HCT116 (cell line): ENCODE data around the gene PLVAP. TPM values are rescaled to one million over a fixed set of nuclear protein-coding genes. Genes with fewer than 3 reads are reported as not detected.

Source experiments
- ATAC-seq: fragments of 200-7000 bp; cut with Tn5 transposase; 2 replicates; pipeline ENCODE4 v1.9.1; 2020; ENCODE audit warnings: mild to moderate bottlenecking, moderate library complexity
- BruUV-seq: library from RNA; stranded (reverse); fragments of 400-500 nt; replicated peaks from 2 replicates; lab custom pipeline; 2021; lab: Mats Ljungman, UMichigan
- CTCF ChIA-PET: fragments of 300-600 bp; sonication (Branson Sonifier 250); formaldehyde crosslinking; loops from one replicate; lab custom pipeline; 2021; ENCODE audit warnings: antibody characterized with exemption; lab: Charles Lee
- POLR2A ChIA-PET: fragments of 300-600, 350-600 bp; sonication (Branson Sonifier 250); formaldehyde crosslinking; loops from one replicate; lab custom pipeline; 2021; ENCODE audit warnings: antibody characterized with exemption; lab: Charles Lee
- RAD21 ChIA-PET, 2 experiments: fragments of 300-600 bp; sonication (Branson Sonifier 250); formaldehyde crosslinking; loops; one replicate each; lab custom pipeline; 2023; ENCODE audit warnings: low total read pairs in 2 of 2; ENCODE audit not compliant: uncharacterized antibody in 2 of 2, unreplicated experiment in 2 of 2, low non-redundant PET in 1 of 2; lab: Charles Lee
- DNase-seq: peaks from one replicate; pipeline ENCODE4 v3.0.0-alpha.2; 2010; ENCODE audit warnings: low read depth, low spot score
- H2AFZ ChIP-seq: fragments of 200-600 bp; shearing (Covaris generic), sonication (generic); 2 replicates; pipeline ENCODE4 v1.6.1; 2017; ENCODE audit warnings: low read depth, mixed run types, mixed read lengths, antibody characterized with exemption, low read length; ENCODE audit not compliant: poor library complexity, severe bottlenecking
- H3K27ac ChIP-seq: 2 replicates; pipeline ENCODE4 v1.5.1; 2012; ENCODE audit warnings: low read depth, low read length
- H3K27me3 ChIP-seq: fragments of 200-600 bp; sonication (generic); 2 replicates; pipeline ENCODE4 v1.6.1; 2016; ENCODE audit warnings: mixed run types, low read length, mixed read lengths; ENCODE audit not compliant: insufficient read depth
- H3K36me3 ChIP-seq, 2 experiments: fragments of 200-500 bp in 1 of 2; fragments of 200-600 bp in 1 of 2; sonication (Bioruptor generic) in 1 of 2; sonication (generic) in 1 of 2; 2 replicates each; pipeline versions ENCODE4 v1.5.1 to v1.6.1; 2014 to 2016; ENCODE audit warnings: low read length in 2 of 2, inconsistent platforms in 1 of 2, mixed read lengths in 1 of 2, mixed run types in 1 of 2; ENCODE audit not compliant: insufficient read depth in 2 of 2, control insufficient read depth in 1 of 2
- H3K4me1 ChIP-seq, 2 experiments: fragments of 200-600 bp in 1 of 2; sonication (generic) in 1 of 2; 2 replicates each; pipeline versions ENCODE4 v1.5.1 to v1.6.1; 2012 to 2017; ENCODE audit warnings: low read length in 2 of 2, inconsistent platforms in 1 of 2, mild to moderate bottlenecking in 1 of 2, mixed read lengths in 1 of 2, mixed run types in 1 of 2, moderate library complexity in 1 of 2; ENCODE audit not compliant: insufficient read depth in 2 of 2, control insufficient read depth in 1 of 2
- H3K4me2 ChIP-seq: fragments of 200-600 bp; sonication (generic); 2 replicates; pipeline ENCODE4 v1.6.1; 2017; ENCODE audit warnings: mixed run types, low read length, mixed read lengths
- H3K4me3 ChIP-seq, 2 experiments: fragments of 200-600 bp in 1 of 2; sonication (generic) in 1 of 2; replicated peaks in 1 of 2; 2 replicates each; pipeline ENCODE4 v1.5.1; 2011 to 2016; ENCODE audit warnings: low read length in 2 of 2, control low read depth in 1 of 2, low read depth in 1 of 2, mild to moderate bottlenecking in 1 of 2, mixed read lengths in 1 of 2, mixed run types in 1 of 2
- H3K79me2 ChIP-seq: fragments of 200-600 bp; sonication (generic); 2 replicates; pipeline ENCODE4 v1.6.1; 2017; ENCODE audit warnings: mild to moderate bottlenecking, mixed run types, low read length, moderate library complexity, mixed read lengths; ENCODE audit not compliant: insufficient read depth
- H3K9ac ChIP-seq: fragments of 200-600 bp; sonication (generic); 2 replicates; pipeline ENCODE4 v1.6.1; 2016; ENCODE audit warnings: low read length, mixed read lengths
- H3K9me2 ChIP-seq: fragments of 200-600 bp; sonication (generic), shearing (Covaris generic); 2 replicates; pipeline ENCODE4 v1.6.1; 2017; ENCODE audit warnings: mixed run types, mild to moderate bottlenecking, moderate library complexity; ENCODE audit not compliant: insufficient read depth
- H3K9me3 ChIP-seq, 2 experiments: fragments of 200-500 bp in 1 of 2; fragments of 200-600 bp in 1 of 2; sonication (Bioruptor generic) in 1 of 2; sonication (generic) in 1 of 2; 2 replicates each; pipeline ENCODE4 v1.6.1; 2014 to 2017; ENCODE audit warnings: low read length in 2 of 2, mixed read lengths in 2 of 2, inconsistent platforms in 1 of 2, low read depth in 1 of 2, mild to moderate bottlenecking in 1 of 2, mixed run types in 1 of 2, moderate library complexity in 1 of 2; ENCODE audit not compliant: control insufficient read depth in 1 of 2, insufficient read depth in 1 of 2
- H4K20me1 ChIP-seq: fragments of 200-600 bp; sonication (generic), shearing (Covaris generic); 2 replicates; pipeline ENCODE4 v1.6.1; 2017; ENCODE audit warnings: mixed run types, mild to moderate bottlenecking, moderate library complexity; ENCODE audit not compliant: insufficient read depth
- CEBPB ChIP-seq: IDR thresholded peaks from 2 replicates; pipeline ENCODE4 v1.6.1; 2012; ENCODE audit warnings: low read depth
- EGR1 ChIP-seq: IDR thresholded peaks from 2 replicates; pipeline ENCODE4 v1.6.1; 2012; ENCODE audit warnings: low read depth
- ELF1 ChIP-seq: IDR thresholded peaks from 2 replicates; pipeline ENCODE4 v1.6.1; 2012; ENCODE audit warnings: low read depth, borderline replicate concordance
- EZH2 ChIP-seq: fragments of 200-600 bp; sonication (generic); IDR thresholded peaks from 2 replicates; pipeline ENCODE4 v1.6.1; 2017; ENCODE audit warnings: antibody characterized with exemption, mixed run types
- EZH2phosphoT487 ChIP-seq: fragments of 200-600 bp; IDR thresholded peaks from 2 replicates; pipeline ENCODE4 v1.6.1; 2018; ENCODE audit warnings: antibody characterized with exemption, borderline replicate concordance
- JUND ChIP-seq: IDR thresholded peaks from 2 replicates; pipeline ENCODE4 v1.6.1; 2012
- POLR2A ChIP-seq: IDR thresholded peaks from 2 replicates; pipeline ENCODE4 v1.7.0; 2011; ENCODE audit warnings: borderline replicate concordance; ENCODE audit not compliant: insufficient read depth, insufficient read length; ENCODE audit errors: extremely low read depth
- POLR2AphosphoS5 ChIP-seq: IDR thresholded peaks from 2 replicates; pipeline ENCODE4 v1.6.1; 2011; ENCODE audit warnings: mild to moderate bottlenecking, low read depth, low read length, moderate library complexity
- RAD21 ChIP-seq: IDR thresholded peaks from 2 replicates; pipeline ENCODE4 v1.6.1; 2012; ENCODE audit warnings: low read depth, mild to moderate bottlenecking
- SRF ChIP-seq: IDR thresholded peaks from 2 replicates; pipeline ENCODE4 v1.6.1; 2012; ENCODE audit warnings: low read depth
- TCF7L2 ChIP-seq: IDR thresholded peaks from 2 replicates; pipeline ENCODE4 v1.7.0; 2011; ENCODE audit warnings: borderline replicate concordance, inconsistent platforms; ENCODE audit not compliant: insufficient read depth, insufficient read length; ENCODE audit errors: extremely low read depth
- YY1 ChIP-seq: IDR thresholded peaks from 2 replicates; pipeline ENCODE4 v1.6.1; 2011; ENCODE audit warnings: low read length, low read depth, moderate library complexity, mild to moderate bottlenecking; ENCODE audit not compliant: insufficient replicate concordance; ENCODE audit errors: extremely low read depth
- ZFX ChIP-seq: fragments of 450-650 bp; IDR thresholded peaks from 2 replicates; pipeline ENCODE4 v1.6.1; 2017
- intact Hi-C: fragments of 100-400 bp; cut with micrococcal nuclease; formaldehyde crosslinking; loops from 2 replicates; pipeline ENCODE4 v1.10.0; 2022
- total RNA-seq: library from RNA; stranded (reverse); gene quantifications from one replicate; pipeline ENCODE4 v1.2.1, GENCODE V29; 2021; ENCODE audit not compliant: unreplicated experiment
- TF ChIP-seq, protein P1 (sequence below): IDR thresholded peaks from 2 replicates; pipeline ENCODE4 v1.6.1; 2011; ENCODE audit warnings: mild to moderate bottlenecking, low read length, moderate library complexity; ENCODE audit not compliant: insufficient replicate concordance; ENCODE audit errors: extremely low read depth
- TF ChIP-seq, protein P2 (sequence below), 3 experiments: fragments of 200-600 bp in 1 of 3; sonication (generic) in 1 of 3; IDR thresholded peaks in 2 of 3; conservative IDR thresholded peaks in 1 of 3; 2 replicates each; pipeline ENCODE4 v1.5.1; 2012 to 2017; ENCODE audit warnings: low read depth in 2 of 3, low read length in 2 of 3, antibody characterized with exemption in 1 of 3, borderline replicate concordance in 1 of 3, control low read depth in 1 of 3, mild to moderate bottlenecking in 1 of 3, mixed read lengths in 1 of 3, mixed run types in 1 of 3, moderate library complexity in 1 of 3; ENCODE audit not compliant: insufficient read depth in 1 of 3
- TF ChIP-seq, protein P3 (sequence below): IDR thresholded peaks from 2 replicates; pipeline ENCODE4 v1.6.1; 2012
- TF ChIP-seq, protein P4 (sequence below): IDR thresholded peaks from 2 replicates; pipeline ENCODE4 v1.6.1; 2012; ENCODE audit warnings: low read depth
- TF ChIP-seq, protein P5 (sequence below): IDR thresholded peaks from 2 replicates; pipeline ENCODE4 v1.6.1; 2012

The PLVAP gene
- total RNA-seq, 1 experiment from 2014 or later = 0.47 TPM

DNA sequence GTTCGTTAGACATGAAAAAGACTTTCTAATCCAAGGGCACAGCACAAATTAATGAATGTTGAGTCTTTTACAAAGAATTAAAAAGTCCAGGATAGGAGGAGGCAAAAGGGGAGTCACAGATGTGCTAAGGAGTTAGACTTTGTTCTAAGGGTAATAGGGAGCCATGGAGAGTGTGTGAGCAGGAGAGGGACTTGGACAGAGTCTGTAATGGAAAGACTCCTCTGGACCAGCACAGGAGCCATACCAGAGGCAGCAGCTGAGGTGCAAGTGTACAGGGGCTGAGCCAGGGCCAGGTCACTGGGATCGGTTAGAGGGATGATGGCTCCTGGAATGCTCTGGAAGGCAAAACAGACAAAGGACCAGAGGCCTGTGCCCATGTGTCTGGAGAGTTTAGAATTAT, 29.3 kb downstream of the PLVAP start:
- CTCF ChIA-PET = interaction anchor here (0.7 to 1.8 kb wide), 3 partner anchors 10 to 39 kb away, joined by 3 to 5 read pairs (median 4); no protein-coding TSS in a partner anchor
- Histone ChIP-seq H3K36me3 (no peaks in the 10 kb centered on the region), H3K4me2 (no peak overlapping the region; the same call in 1 of the 2 replicates), H4K20me1 (no peaks in the 10 kb centered on the region), H3K9me2 (no peaks in the 10 kb centered on the region), H3K27me3 (no peaks in the 10 kb centered on the region), H2AFZ (no peak overlapping the region), H3K4me3 (no peak overlapping the region), H3K9ac (no peak overlapping the region), H3K79me2 (no peaks in the 10 kb centered on the region), H3K4me1 (peaks cover 17 to 28% of the 10 kb centered on the region in 2 experiments; a peak in 3 of 4 replicates), H3K27ac (no peak overlapping the region), H3K9me3 (no peaks in the 10 kb centered on the region)
- TF ChIP-seq EGR1 = no peak
- TF ChIP-seq, protein P1, sequence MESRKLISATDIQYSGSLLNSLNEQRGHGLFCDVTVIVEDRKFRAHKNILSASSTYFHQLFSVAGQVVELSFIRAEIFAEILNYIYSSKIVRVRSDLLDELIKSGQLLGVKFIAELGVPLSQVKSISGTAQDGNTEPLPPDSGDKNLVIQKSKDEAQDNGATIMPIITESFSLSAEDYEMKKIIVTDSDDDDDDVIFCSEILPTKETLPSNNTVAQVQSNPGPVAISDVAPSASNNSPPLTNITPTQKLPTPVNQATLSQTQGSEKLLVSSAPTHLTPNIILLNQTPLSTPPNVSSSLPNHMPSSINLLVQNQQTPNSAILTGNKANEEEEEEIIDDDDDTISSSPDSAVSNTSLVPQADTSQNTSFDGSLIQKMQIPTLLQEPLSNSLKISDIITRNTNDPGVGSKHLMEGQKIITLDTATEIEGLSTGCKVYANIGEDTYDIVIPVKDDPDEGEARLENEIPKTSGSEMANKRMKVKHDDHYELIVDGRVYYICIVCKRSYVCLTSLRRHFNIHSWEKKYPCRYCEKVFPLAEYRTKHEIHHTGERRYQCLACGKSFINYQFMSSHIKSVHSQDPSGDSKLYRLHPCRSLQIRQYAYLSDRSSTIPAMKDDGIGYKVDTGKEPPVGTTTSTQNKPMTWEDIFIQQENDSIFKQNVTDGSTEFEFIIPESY = no peak
- no peak for TF ChIP-seq ZFX
- TF ChIP-seq EZH2phosphoT487 = no peak
- no peak for TF ChIP-seq JUND
- TF ChIP-seq RAD21 = no peak
- TF ChIP-seq CEBPB = no peak
- TF ChIP-seq, protein P2, sequence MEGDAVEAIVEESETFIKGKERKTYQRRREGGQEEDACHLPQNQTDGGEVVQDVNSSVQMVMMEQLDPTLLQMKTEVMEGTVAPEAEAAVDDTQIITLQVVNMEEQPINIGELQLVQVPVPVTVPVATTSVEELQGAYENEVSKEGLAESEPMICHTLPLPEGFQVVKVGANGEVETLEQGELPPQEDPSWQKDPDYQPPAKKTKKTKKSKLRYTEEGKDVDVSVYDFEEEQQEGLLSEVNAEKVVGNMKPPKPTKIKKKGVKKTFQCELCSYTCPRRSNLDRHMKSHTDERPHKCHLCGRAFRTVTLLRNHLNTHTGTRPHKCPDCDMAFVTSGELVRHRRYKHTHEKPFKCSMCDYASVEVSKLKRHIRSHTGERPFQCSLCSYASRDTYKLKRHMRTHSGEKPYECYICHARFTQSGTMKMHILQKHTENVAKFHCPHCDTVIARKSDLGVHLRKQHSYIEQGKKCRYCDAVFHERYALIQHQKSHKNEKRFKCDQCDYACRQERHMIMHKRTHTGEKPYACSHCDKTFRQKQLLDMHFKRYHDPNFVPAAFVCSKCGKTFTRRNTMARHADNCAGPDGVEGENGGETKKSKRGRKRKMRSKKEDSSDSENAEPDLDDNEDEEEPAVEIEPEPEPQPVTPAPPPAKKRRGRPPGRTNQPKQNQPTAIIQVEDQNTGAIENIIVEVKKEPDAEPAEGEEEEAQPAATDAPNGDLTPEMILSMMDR (IDR thresholded peaks at IDR 0.05 in 2 of 3, conservative IDR thresholded peaks at IDR 0.05 in 1 of 3; ENCODE audit: borderline replicate concordance in 1 of 3, insufficient read depth in 1 of 3, low read depth in 2 of 3, low read length in 2 of 3) = no peak
- TF ChIP-seq EZH2 = no peak
- TF ChIP-seq, protein P3, sequence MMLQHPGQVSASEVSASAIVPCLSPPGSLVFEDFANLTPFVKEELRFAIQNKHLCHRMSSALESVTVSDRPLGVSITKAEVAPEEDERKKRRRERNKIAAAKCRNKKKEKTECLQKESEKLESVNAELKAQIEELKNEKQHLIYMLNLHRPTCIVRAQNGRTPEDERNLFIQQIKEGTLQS = no peak
- TF ChIP-seq, protein P4, sequence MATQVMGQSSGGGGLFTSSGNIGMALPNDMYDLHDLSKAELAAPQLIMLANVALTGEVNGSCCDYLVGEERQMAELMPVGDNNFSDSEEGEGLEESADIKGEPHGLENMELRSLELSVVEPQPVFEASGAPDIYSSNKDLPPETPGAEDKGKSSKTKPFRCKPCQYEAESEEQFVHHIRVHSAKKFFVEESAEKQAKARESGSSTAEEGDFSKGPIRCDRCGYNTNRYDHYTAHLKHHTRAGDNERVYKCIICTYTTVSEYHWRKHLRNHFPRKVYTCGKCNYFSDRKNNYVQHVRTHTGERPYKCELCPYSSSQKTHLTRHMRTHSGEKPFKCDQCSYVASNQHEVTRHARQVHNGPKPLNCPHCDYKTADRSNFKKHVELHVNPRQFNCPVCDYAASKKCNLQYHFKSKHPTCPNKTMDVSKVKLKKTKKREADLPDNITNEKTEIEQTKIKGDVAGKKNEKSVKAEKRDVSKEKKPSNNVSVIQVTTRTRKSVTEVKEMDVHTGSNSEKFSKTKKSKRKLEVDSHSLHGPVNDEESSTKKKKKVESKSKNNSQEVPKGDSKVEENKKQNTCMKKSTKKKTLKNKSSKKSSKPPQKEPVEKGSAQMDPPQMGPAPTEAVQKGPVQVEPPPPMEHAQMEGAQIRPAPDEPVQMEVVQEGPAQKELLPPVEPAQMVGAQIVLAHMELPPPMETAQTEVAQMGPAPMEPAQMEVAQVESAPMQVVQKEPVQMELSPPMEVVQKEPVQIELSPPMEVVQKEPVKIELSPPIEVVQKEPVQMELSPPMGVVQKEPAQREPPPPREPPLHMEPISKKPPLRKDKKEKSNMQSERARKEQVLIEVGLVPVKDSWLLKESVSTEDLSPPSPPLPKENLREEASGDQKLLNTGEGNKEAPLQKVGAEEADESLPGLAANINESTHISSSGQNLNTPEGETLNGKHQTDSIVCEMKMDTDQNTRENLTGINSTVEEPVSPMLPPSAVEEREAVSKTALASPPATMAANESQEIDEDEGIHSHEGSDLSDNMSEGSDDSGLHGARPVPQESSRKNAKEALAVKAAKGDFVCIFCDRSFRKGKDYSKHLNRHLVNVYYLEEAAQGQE = no peak
- TF ChIP-seq ELF1 = no peak
- TF ChIP-seq SRF = no peak
- TF ChIP-seq POLR2AphosphoS5 = no peak
- TF ChIP-seq POLR2A = no peak
- TF ChIP-seq TCF7L2 = no peak
- TF ChIP-seq, protein P5, sequence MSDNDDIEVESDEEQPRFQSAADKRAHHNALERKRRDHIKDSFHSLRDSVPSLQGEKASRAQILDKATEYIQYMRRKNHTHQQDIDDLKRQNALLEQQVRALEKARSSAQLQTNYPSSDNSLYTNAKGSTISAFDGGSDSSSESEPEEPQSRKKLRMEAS = no peak
- no peak for TF ChIP-seq YY1
- BruUV-seq = no TSS peak
- RAD21 ChIA-PET = no interaction called here
- intact Hi-C loops = loop anchor here (2.0 kb wide), 1 partner anchor 119 kb away; no protein-coding TSS in a partner anchor
- POLR2A ChIA-PET = interaction anchor here (1.1 to 2.8 kb wide), 2 partner anchors 13 to 16 kb away, joined by 3 to 12 read pairs; partner anchors contain the start of gene ANO8
- ATAC-seq (no peak), DNase-seq (no peak)
